ENCODE data around the gene SLC13A1. TPM values are rescaled to one million over a fixed set of nuclear protein-coding genes. Genes with fewer than 3 reads are reported as not detected.

The SLC13A1 gene
- total and polyA plus RNA-seq, 8 donors, result 0.18 TPM; not detected in 7

GRCh38 chr7:123220396-123220795 is 20.6 kb upstream of the SLC13A1 start:
- TF ChIP-seq POLR2A (IDR thresholded peaks at IDR 0.05) (no peak), POLR2AphosphoS5 (IDR thresholded peaks at IDR 0.05) (no peak), CTCF (IDR thresholded peaks at IDR 0.05) (no peak), EP300 (IDR thresholded peaks at IDR 0.05) (no peak)
- 48 to 76% (median 58%) methylated on average over 1 of the region's 1 CpG for WGBS, 5 donors

GRCh38 chr7:123218866-123219265 is 19.1 kb upstream of the SLC13A1 start:
- Histone ChIP-seq H3K36me3 (no peaks in the 10 kb centered on the region), H3K4me3 (no peak overlapping the region), H3K4me1 (no peaks in the 10 kb centered on the region), H3K27me3 (no peaks in the 10 kb centered on the region), H3K9me3 (peaks cover 0 to 25% (median 10%) of the 10 kb centered on the region in 4 donors), H3K27ac (no peak overlapping the region)
- WGBS, 5 donors, result 55 to 76% (median 70%) methylated on average over 2 of the region's 2 CpGs
- DNase-seq, result no peak
- intact Hi-C loops (cut with DNase I; ENCODE audit: low total_unique reads), result no loop called here
- TF ChIP-seq POLR2AphosphoS5 (IDR thresholded peaks at IDR 0.05) (no peak), CTCF (IDR thresholded peaks at IDR 0.05) (no peak), EP300 (IDR thresholded peaks at IDR 0.05) (no peak), POLR2A (IDR thresholded peaks at IDR 0.05) (no peak)

More at GRCh38 chr7:123220396-123220795, 20.6 kb upstream of the SLC13A1 start:
- Histone ChIP-seq H3K9me3 (peaks cover 0 to 13% (median 1%) of the 10 kb centered on the region in 4 donors), H3K4me3 (no peak overlapping the region), H3K4me1 (no peaks in the 10 kb centered on the region), H3K27ac (no peak overlapping the region), H3K27me3 (no peaks in the 10 kb centered on the region), H3K36me3 (no peaks in the 10 kb centered on the region)
- intact Hi-C loops (cut with DNase I; ENCODE audit: low total_unique reads), result no loop called here
- DNase-seq, result no peak

GRCh38 chr7:123216825-123217224 is 17.1 kb upstream of the SLC13A1 start:
- no peak overlapping the region for H3K27ac ChIP-seq
- no peak for DNase-seq
- WGBS, 5 donors, result 29 to 78% (median 42%) methylated on average over 1 of the region's 1 CpG
- no peaks in the 10 kb centered on the region for H3K36me3 ChIP-seq
- no peaks in the 10 kb centered on the region for H3K27me3 ChIP-seq
- intact Hi-C loops (cut with DNase I; ENCODE audit: low total_unique reads), result no loop called here
- peaks cover 0 to 19% (median 10%) of the 10 kb centered on the region in 4 donors for H3K9me3 ChIP-seq
- no peak overlapping the region for H3K4me3 ChIP-seq
- TF ChIP-seq CTCF (IDR thresholded peaks at IDR 0.05) (no peak), POLR2A (IDR thresholded peaks at IDR 0.05) (no peak), POLR2AphosphoS5 (IDR thresholded peaks at IDR 0.05) (no peak), EP300 (IDR thresholded peaks at IDR 0.05) (no peak)
- no peaks in the 10 kb centered on the region for H3K4me1 ChIP-seq

GRCh38 chr7:123215350-123215749 is 15.6 kb upstream of the SLC13A1 start:
- no peak for TF ChIP-seq EP300 (IDR thresholded peaks at IDR 0.05)
- no peak for TF ChIP-seq POLR2A (IDR thresholded peaks at IDR 0.05)
- no peak for TF ChIP-seq POLR2AphosphoS5 (IDR thresholded peaks at IDR 0.05)
- TF ChIP-seq CTCF (IDR thresholded peaks at IDR 0.05), result no peak
- no peaks in the 10 kb centered on the region for H3K27me3 ChIP-seq
- H3K4me1 ChIP-seq, result no peaks in the 10 kb centered on the region
- no peak overlapping the region for H3K27ac ChIP-seq
- no peaks in the 10 kb centered on the region for H3K36me3 ChIP-seq
- H3K9me3 ChIP-seq, result peaks cover 0 to 12% (median 10%) of the 10 kb centered on the region in 4 donors
- no peak overlapping the region for H3K4me3 ChIP-seq
- DNase-seq, result no peak
- 78 to 88% (median 84%) methylated on average over 4 of the region's 4 CpGs for WGBS, 5 donors
- intact Hi-C loops (cut with DNase I; ENCODE audit: low total_unique reads), result no loop called here
